HG03095 (cell line): ENCODE results near the gene EEF1A2.
"Not testable (repeated sequence)": the region's sequence is repeated elsewhere in the genome, so short reads cannot be mapped to it uniquely, and the experiment has no call there.

Experiments used
- ATAC-seq: cut with Tn5 transposase; IDR thresholded peaks from one replicate; pipeline ENCODE4 v1.9.1; 2021; ENCODE audit warnings: moderate library complexity; ENCODE audit not compliant: unreplicated experiment

The EEF1A2 gene

DNA sequence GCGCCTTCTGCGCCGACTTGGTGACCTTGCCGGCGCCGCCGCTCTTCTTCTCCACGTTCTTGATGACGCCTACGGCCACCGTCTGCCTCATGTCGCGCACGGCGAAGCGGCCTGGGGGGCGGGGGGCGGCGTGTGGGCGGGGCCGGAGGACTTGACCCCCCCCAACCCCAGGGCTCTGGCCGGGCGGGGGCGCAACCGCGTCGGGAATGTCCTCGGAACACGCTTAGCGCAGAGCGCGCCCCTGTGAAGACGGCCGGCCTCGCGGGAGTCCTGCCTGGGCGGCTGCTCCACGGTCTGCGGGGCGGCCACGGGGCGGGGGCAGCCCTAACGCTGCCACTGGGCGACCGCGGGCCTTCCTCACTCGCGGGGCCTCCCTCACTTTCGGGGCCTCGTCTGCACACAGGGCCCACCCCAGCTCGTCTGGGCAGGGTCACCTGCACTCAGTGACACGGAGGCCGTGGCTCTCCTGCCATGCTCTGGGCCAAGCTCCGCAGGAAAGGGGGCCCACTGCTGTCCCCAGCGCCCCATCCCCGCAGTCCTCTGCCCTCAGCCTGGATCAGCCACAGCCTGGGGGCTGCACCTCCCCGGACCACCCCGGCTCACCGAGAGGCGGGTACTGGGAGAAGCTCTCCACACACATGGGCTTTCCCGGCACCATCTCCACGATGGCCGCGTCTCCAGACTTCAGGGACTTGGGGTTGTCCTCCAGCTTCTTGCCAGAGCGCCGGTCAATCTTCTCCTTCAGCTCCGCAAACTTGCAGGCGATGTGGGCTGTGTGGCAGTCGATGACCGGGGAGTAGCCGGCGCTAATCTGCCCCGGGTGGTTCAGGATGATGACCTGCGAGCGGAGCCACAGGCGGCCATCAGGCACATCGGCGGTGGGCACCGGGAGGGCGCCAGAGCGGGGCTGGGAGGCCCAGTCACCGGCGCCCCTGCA is 10.3 kb downstream of the EEF1A2 start:
- ATAC-seq, result no peak

DNA sequence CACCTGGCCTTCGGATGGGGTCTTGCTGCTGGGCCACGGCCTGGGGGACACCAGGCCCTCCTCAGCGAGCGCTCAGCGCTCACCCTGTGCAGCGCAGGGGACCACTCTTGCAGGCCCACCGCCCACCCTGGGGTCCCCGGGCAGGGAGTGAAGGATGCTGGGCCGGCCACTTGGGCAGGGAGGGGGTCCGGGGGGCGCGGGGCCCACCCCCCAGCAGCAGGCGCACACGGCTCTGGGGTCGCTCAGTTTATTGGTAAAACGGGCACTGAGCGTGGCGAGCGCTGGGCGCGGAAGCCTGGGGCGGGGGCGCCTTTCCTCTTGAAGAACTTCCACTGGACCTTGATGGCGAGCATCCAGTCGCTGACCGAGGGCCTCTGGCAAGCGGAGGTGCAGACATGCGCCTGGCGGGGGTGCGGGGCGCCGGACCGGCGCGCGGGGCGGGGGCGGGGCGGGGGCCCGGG is 11.1 kb downstream of the EEF1A2 start:
- no peak for ATAC-seq

DNA sequence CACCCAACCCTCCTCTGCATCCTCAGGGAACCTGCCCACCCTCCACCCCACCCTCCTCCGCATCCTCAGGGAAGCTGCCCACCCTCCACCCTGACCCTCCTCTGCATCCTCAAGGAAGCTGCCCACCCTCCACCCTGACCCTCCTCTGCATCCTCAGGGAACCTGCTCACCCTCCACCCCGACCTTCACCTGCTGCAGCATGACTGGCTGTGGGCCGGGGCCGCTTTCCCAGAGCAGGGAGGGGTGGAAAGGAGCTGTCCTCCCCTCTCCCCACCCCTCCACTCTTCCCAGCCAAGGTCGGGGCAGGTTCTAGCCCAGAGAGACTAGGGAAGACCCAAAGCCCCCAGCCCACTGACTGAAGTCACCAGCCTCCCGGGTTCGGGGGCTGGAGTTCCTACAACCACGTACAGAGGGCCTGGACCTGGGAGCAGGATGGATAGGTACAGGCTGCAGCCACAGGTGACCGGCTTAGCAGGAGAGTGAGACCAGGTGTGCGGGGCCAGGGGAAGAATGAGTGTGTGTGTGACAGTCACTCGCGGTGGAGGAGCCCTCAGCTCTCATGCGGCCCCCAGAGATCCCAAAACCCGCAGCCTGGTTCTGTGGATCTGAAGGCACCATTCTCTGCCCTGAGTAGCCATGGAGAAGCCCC is 11.6 kb downstream of the EEF1A2 start:
- no peak for ATAC-seq

DNA sequence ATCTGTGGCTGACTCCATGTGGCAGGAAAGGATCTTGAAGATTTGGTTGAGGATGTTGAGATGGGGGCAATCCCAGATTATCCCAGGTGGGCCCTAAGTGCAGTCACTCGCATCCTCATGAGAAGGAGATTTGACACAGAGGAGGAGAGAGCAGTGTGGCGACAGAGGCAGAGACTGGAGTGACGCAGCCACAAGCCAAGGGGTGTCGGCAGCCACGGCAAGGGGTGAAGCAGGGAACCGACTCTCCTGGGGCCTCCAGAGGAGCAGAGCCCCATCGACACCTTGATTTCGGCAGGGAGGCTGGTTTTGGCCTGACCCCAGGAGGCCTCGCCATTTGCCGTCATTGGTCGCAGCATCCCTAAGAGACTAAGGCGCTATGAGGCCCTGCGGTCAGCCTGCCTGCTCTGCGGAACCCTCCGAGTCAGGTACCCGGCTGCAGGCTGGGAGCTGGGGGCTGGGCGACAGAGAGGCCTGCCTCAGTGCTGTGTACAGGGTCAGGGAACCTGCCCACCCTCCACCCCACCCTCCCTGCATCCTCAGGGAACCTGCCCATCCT is 12.5 kb downstream of the EEF1A2 start:
- no peak for ATAC-seq

DNA sequence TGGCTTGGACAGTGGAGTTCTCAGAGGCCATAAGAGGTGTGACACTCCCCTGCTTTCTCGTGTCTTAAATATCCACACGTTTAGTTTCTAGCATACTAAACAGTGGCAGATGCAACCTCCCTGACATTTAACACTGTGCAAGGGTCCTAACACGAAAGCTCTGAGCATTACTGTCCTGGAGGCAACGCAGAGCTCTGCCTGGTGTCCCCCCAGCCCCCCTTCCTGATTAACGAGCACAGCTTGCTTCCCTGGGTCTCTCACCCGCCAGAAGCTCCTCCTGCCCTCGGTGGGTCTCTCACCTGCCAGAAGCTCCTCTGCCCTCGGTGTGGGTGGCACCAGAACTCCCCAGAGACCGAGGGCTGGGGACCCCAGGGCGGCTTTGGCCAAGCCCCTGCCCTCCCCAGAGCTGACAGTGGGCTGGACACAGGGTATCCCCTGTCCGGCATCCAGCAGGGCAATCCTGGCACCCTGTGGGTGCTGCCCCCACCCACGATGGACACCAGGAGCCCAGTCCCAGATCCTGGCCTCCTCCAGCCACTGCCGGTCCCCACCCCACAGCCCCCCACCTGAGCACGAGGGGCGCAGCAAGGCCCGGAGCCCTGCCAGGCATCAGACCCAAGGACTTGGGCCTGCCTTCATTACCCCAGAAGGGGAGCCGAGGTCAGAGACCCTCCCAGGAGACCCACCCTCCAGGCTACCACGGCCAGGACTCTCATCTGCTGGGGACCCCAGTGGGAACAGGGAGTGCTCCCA is 14.1 kb downstream of the EEF1A2 start:
- ATAC-seq, result no peak

DNA sequence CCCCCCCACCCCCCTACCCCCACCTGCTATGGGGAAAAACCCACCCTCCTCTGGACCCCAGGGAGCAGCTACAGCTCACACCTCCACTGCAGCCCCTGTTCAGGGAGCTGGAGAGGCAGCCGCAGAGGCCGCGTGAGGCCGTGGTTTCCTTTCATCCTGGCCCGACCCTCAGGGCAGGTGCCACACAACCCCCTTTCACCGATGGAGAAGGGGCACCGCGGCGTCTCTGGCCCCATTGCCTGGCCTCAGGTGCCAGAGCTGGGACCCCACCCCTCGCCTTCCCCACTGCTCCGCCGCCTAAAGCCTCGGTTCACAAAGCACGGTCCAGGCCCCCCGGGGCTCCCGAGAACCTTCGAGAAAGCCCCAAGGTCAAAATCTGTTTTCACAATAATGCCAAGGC is 14.6 kb downstream of the EEF1A2 start:
- no peak for ATAC-seq

DNA sequence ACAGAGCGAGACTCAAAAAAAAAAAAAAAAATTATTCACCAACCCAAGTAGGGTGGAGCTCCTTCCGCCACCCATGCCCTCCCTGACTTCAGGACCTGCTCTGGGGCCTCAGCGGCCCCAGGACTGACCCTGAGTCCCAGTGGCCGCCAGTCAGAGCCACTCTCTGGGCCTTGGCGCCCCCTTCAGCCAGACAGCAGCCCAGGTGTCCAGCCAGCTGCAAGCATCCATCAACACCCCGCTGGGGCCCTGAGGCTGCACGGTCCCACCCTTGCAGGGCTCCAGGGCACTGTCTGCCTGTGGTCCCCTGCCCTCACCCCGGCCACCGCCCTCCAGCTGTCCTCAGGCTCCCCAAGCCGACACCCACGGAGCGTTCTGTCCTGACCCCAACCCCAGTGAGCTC is 15.0 kb downstream of the EEF1A2 start:
- ATAC-seq, result no peak

DNA sequence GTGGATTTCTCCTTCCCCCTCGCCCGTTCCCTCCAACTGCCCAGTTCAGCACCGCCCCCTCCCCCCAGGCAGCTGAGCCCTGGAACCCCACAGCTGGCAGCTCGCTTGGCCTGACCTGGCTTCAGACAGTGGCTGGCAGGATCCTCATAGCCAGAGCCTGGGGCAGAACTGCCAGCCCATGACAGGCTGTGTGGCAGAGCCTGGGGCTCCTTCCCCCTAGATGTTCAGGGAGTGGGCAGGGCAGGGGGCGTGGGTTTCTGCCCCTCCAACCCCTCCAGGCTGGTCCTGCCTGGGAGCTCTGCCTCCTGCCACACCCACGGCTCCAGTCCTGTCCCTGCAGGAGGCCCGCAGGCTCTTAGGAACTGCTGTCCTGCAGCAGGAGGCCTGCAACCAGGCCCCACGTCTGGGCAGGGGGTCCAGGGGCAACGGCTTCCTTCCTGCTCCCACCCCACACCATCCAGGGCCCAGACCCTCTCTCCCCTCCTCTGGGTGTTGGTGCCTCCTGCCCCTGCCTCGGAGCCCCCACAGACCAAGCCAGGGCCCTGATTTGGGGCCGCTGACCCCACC is 16.8 kb downstream of the EEF1A2 start:
- no peak for ATAC-seq

DNA sequence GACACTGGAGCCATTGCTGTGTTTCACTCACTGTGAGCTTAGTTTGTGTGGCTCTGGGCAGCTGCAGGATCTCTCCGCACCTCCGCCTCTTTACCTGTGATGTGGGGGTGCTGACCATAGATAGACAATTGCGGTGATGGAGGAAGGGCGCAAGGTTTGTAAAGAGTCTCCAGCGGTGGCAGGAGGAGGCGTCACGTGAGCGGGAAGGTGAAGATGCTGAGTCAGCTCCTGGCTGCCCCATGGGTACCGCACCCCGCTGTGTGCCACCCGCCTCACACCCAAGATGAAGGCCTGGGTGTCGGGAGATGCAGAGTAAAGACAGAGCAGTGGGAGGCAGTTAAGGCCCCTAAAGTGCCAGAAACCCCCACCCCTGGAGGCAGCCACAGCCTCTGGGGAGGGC is 17.4 kb downstream of the EEF1A2 start:
- no peak for ATAC-seq

DNA sequence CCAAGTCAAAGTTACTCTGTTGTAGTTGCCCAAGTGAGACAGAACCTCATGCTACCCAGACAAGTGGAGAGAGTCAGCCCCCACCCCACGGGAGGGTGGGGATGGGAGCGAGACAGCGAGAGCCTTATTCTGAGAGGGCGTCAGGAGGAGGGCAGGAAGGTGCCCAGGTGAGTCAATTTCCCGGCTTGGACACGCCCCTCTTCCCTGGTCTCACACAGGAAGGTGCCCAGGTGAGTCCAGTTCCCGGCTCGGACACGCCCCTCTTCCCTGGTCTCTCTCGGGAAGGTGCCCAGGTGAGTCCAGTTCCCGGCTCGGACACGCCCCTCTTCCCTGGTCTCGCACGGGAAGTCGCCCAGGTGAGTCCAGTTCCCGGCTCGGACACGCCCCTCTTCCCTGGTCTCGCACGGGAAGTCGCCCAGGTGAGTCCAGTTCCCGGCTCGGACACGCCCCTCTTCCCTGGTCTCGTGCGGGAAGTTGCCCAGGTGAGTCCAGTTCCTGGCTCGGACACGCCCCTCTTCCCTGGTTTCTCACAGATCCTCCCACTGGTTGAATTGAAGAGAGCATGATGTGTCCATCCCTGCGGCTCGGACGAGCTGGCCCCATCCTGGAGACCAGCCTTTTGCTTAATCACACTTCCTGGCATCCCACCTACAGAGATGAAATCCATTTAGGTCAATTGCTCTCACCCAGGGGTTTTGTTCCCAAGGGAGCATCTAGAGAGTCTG is 19.0 kb downstream of the EEF1A2 start:
- not testable (repeated sequence) for ATAC-seq

DNA sequence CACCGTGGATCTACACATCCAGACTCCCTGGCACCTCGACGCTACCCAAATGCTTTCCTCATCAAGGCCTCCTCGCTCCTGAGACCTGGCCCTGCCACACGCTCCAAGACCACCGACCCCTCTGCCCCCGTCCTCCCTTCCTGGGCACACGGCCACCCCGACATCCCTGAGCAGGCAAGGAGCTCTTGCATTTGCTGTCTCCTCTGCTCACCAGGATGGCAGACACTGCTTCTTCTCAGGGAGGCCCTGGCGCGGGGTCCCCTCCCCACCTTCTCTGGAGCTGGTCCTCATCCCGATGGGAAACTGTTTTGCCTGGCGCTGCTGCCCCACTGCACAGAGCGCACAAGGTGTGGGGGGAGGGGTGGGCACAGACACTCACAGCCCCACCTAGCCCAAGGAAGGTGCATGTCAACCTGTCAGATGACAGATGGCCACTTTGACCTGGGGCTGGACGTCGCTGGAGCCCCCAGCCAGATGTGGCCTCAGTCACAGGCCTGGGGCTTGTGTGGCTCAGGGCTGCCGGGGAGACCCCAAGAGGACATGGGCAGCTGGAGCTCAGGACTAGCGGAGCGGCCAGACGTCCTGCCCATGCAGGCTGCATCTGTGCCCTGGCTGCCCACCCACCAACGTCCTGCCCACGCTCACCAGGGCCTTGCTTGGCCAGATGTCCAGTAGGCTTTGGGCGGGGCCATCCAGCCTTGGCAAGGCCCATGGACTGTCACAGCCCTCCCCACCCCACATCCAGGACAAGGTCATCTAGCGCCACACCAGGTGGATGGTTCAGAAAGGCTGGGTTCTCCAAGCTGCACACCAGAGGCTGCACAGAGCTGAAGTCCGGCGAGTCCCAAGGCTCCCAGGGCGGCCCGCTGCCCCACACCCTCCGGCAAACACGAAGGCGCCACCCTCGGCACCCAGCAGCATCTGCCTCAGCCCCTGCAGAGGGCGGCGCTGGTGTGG is 20.3 kb downstream of the EEF1A2 start:
- ATAC-seq, result no peak

DNA sequence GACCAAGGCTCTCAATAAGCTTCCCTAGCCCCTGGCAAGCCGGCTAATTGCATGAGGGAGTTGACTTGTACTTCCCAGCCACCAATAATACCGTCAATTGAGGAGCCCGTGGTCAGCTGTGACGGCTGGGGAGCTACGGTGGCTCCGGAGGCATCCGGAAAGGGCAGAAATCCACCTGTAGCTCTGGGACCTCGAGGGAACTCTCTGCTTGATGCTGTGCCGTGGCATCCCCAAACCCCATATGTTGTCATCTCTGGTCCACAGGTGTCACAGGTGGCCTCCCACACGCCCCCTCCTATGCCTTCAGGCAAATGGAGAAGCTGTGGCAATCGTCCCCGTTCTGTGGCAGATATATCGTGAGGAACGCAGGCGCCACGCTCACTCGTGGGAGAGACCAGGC is 20.9 kb downstream of the EEF1A2 start:
- no peak for ATAC-seq

DNA sequence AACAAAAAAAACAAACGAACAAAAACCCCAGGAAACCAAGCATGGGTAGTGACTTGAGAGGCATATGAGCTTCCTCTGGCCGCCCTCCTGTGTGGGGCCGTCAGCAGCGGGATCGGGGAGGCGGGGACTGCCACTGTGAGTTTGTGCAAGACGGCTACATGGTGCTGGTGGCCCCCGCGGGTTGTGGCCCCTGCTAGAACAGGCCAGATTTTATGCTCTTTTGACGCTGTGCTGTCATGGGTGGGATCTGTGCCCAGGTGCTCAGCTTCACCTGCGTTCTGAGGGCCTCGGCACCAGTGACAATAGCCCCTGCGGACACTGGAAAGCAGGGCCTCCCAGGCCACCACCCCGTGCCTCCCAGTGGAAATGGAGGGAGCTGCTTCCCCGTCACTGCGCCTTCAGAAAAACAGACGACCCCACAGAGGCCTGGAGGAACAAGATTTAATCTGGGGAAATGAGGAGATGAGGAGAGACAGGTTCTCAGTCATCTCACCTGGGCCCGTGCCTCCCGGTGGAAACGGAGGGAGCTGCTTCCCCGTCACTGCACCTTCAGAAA is 21.7 kb downstream of the EEF1A2 start:
- ATAC-seq, result no peak

DNA sequence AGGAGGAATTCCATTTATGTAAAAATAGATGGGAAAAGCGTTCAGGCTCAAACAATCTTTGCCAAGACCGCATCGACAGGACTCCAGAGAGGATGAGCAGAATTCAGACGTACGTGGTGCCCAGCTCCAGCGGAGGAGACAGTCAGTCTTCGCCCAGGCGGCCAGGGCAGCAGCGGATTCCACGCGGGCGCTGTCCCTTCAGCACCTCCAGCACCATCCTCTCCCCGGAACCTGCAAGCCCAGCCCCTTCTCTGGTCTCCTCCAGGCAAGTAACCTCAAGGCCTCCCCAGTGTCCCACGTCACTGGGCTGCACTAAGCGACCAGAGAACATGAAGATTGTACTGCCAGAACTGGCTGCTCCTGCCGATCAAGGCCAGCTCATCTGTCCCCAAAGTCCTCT is 23.7 kb downstream of the EEF1A2 start:
- no peak for ATAC-seq

DNA sequence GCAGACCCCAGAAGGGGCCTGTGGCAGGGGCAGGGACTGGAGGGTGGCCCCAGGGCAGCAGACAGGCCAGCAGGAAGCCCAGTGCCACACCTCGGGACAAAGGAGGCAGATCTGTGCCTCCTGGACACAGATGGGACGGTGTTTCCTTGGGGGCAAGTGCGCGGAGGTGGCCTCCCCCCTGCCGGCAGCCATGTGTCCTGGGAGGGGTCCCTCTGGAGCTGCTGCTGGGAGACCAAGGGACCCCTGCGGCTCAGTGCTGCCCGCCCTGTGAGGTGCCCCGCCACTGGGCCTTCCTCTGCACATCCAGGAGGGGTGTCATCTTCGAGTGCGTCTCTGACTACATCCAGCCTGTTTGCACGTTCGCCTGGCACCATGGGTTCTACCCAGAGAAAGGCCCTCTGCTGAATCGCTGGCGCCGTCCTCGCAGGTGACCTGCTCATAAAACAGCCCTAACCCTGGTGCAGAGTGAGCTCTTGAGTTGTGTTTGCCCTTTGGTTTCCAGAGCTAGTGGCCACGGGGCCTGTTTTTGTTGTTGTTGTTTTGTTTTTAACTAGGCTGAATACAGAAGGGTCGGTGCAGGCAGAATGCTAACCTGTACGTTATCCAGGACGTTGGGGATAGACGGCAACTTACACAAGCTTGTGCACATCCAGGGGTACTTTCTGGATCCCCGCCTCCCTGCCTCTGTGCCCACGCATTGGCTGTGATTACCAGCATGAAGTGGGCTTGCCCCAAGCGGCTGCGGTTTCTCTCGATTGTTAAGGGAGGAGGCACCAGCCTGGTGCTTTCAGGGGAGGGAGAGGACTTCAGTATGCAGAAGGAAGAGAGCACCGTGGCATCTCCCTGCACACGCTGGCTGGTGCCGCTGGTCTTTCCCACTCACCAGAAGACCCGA is 25.1 kb downstream of the EEF1A2 start:
- ATAC-seq, result no peak

DNA sequence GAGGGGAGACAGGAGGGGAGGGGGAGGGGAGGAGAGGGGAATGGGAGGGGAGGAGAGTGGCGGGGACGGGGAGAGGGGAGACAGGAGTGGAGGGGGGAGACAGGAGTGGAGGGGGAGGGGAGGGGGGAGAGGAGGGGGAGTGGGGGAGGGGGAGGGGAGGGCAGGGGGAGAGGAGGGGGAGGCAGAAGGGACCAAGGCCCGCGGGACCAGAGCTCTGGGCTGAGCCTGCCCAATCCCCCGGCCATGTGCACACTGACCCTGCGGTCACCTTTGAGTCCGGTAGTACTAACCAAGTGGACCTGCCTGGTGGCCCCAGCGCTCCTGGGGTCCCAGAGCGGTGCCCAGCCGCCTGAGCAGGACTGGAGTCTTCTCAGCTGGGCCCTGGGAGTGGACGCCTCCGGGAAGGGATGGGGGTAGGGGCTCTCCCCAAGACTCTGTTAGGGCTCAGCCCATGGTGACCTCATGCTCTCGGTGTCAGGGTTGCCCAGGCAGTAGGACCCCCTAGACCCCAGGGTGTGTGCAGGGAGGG is 26.0 kb downstream of the EEF1A2 start:
- ATAC-seq, result no peak

DNA sequence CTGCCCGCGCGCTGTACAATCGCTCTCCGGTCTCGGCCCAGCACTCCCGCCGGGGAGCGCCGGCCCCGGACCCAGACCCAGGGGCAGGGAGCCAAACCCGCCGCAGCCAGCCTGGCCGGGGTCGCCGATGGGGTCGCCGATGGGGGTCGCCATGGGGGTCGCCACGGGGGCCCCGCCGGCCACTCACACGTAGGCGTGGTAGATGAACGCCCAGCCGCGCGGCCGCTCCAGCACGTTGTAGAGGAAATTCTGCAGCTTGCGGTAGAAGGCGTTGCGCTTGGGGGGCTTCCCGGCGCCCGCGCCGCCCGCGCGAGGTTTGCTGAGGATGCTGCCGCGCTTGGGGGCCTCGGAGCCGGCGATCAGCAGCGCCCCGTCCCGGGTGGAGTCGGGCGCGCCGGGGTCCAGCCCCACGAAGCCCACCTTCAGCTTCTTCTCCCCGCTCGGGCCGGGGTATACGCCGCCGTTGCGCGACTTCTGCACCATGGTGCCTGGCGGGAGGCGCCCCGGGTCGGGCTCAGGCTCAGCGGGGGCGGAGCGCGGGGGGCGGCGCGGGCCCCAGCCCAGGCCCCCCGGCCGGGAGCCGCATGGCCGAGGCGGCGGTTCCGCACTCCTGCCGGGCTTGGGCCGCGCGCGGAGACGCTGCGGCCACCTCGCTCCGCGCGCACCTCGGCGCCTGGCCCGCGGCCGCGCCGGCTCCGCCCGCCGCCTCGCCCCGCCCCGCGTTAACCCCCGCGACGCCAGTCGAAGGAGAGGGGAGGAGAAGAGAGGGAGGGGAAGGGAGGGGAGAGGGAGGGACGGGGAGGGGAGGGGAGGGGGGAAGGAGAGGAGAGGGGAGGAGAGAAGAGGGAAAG is 26.7 kb downstream of the EEF1A2 start, which contains the start of gene KCNQ2:
Gene KCNQ2 (minus strand): TSS at position 675 of the 851 bp plus-strand sequence. CDS start 192 bp downstream, at position 483.
- no peak for ATAC-seq
